Measurements from ENCODE around the gene PDGFRA.
A peak's percentile ranks its signal among the peaks of the same experiment; 100 is the strongest.

The PDGFRA gene

DNA sequence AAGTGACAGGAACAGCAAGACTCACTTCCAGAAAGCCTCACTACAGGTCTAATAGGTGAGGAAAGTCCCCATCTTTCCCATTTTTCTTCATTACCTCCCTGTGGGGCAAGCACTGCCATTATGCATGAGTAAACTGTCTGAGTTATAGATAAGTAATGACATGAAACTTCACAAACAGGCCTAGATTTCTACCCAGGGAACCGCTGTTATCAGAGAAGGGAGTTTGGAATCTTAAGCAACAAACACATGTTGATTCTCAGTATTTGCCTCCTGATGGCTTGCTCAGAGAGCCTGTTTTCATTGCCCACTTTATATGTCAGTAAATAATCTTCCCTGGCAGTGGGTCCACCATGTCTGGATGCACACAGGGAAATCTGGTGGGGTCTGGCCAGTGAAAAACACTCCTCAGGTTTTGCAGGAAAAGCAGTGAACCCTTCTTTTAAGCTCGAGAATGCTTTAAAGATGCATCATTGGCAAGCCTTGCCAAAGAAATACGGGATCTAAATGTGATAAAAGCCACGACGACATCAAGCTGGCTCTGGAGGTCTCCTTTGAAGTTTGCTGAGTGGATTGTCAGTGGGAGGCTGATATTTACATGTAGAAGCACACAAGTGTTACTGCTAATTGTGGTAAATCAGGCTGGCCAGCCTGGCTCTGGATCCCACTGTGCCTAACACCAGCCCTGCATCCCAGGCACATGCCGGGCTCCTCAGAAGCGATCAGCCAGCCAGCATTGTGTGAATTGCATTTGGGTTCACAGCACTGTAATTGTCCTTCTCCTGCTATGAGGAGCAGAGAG, 25.2 kb downstream of the PDGFRA start:
- TF ChIP-seq, protein P1, sequence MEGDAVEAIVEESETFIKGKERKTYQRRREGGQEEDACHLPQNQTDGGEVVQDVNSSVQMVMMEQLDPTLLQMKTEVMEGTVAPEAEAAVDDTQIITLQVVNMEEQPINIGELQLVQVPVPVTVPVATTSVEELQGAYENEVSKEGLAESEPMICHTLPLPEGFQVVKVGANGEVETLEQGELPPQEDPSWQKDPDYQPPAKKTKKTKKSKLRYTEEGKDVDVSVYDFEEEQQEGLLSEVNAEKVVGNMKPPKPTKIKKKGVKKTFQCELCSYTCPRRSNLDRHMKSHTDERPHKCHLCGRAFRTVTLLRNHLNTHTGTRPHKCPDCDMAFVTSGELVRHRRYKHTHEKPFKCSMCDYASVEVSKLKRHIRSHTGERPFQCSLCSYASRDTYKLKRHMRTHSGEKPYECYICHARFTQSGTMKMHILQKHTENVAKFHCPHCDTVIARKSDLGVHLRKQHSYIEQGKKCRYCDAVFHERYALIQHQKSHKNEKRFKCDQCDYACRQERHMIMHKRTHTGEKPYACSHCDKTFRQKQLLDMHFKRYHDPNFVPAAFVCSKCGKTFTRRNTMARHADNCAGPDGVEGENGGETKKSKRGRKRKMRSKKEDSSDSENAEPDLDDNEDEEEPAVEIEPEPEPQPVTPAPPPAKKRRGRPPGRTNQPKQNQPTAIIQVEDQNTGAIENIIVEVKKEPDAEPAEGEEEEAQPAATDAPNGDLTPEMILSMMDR (IDR thresholded peaks at IDR 0.05; ENCODE audit: low read depth, low read length): no peak
- no peak for DNase-seq (ENCODE audit: extremely low read depth, low read depth)

DNA sequence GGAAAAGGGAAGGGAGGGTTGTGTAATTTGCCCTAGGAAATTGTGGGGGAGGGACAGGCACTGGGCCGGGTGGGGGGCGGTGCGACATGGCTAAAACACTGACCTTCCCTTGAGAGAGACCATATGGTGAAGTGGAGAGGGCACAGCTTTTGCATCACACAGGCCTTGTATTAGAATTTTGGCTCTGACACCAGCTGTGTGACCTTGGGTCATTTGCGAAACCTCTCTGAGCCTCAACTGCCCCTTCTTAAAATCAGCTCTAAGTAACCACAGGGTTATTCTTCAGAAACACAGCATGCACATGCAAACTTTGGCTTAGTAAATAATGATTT, 25.8 kb downstream of the PDGFRA start:
- DNase-seq (ENCODE audit: extremely low read depth, low read depth): no peak
- TF ChIP-seq, protein P1 (IDR thresholded peaks at IDR 0.05; ENCODE audit: low read depth, low read length): no peak

DNA sequence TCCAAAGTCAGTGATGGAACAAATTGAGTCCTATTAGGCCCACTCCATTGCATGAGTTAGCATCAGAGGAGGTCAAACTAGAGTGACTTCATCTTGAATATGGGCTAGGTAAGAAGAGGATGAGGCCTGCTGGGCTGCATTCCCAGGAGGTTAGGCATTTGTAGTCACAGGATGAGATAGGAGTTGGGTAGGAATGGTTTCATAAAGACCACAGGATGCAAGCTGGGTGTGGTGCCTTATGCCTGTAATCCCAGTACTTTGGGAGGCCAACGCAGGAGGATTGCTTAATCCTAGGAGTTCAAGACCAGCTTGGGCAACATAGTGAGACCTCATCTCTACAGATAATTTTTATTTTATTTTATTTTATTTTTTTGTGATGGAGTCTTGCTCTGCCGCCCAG, 26.8 kb downstream of the PDGFRA start:
- no peak for DNase-seq (ENCODE audit: extremely low read depth, low read depth)
- TF ChIP-seq, protein P1 (IDR thresholded peaks at IDR 0.05; ENCODE audit: low read depth, low read length): no peak

DNA sequence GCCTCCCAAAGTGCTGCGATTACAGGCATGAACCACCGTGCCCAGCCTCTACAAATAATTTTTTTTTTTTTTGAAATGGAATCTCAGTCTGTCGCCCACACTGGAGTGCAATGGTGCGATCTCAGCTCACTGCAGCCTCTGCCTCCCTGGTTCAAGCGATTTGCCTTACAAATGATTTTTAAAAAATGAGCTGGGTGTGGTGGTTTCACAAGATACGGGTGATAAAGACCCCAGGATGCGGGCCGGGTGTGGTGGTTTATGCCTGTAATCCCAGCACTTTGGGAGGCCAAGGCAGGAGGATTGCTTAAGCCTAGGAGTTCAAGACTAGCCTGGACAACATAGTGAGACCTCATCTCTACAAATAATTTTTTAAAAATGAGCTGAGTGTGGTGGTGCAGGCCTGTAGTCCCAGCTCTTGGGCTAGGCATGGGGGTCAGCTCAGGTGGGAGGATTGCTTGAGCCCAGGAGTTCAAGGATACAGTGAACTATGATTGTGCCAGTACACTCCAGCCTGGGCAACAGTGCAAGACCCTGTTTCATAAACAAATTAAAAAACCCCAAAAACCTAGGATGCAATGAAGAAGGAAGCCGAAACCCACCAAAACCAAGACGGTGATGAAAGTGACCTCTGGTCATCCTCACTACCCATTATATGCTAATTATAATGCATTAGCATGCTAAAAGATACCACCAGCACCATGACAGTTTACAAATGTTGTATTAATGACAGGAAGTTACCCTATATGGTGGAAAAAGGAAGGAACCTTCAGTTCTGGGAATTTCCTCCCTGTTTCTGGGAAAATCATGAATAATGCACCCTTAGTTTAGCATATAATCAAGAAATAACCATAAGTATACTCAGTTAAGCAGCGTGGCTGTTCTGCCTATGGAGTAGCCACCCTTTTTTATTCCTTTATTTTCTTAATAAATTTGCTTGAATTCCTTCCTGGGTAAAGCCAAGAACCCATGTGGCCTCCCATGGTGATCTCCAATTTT, 27.7 kb downstream of the PDGFRA start:
- DNase-seq (ENCODE audit: extremely low read depth, low read depth): no peak
- TF ChIP-seq, protein P1 (IDR thresholded peaks at IDR 0.05; ENCODE audit: low read depth, low read length): no peak

DNA sequence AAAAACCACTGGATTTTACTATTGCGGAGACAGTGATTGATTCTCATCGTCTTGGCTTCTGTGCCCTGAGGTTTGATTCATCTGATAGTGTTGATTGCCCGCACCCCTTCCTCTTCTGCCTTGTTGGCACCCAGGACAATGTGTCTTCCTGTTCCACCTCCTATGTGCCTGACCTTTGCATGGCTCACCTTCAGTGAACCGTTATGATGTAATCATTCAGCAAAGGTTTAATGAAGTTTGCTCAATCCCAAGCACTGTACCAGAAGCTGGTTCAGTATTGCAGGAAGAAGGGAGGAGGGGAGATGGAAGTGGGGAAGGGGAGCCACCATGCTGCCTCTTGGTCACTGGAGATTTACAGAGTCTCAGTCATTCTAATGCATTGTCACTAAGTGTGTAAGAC, 36.3 kb downstream of the PDGFRA start:
- TF ChIP-seq, protein P1 (IDR thresholded peaks at IDR 0.05; ENCODE audit: low read depth, low read length): no peak
- DNase-seq (ENCODE audit: extremely low read depth, low read depth): no peak

DNA sequence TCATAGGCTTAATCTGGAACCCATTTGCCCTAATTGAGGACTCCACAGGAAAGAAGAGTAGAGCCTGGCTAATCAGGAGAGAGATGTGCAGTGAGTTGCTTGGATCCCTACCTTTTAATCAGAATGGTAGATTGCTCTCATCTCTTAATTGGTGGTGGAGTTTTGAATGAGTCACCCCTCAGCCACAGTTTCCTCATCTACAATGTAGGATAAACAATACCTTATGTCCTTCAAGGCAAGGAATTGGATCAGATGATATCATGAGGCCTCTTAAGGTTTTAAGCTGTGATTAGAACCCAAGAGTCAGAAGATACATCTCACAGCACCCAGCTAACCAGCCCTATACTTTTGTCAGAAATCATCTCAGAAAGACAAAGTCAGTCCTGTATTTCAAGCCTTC, 39.1 kb downstream of the PDGFRA start:
- TF ChIP-seq, protein P1 (IDR thresholded peaks at IDR 0.05; ENCODE audit: low read depth, low read length): no peak
- DNase-seq (ENCODE audit: extremely low read depth, low read depth): peak; percentile 15

DNA sequence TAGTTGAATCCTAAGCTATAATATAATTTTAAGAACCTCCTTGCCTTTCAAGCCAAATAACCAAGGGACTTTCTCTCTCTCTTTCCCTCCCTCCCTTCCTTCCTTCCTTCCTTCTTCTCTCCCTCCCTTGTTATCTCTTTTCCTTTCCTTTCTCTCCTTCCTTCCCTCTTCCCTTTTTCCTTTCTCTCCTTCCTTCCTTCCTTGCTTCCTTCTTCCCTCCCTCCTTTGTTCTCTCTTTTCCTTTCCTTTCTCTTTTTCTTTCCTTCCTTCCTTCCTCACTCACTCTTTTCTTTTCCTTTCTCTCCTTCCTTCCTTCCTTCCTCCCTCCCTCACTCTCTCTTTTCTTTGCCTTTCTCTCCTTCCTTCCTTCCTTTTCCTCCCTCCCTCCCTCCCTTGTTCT, 42.4 kb downstream of the PDGFRA start:
- TF ChIP-seq, protein P1 (IDR thresholded peaks at IDR 0.05; ENCODE audit: low read depth, low read length): no peak

More for the DNA sequence above, 42.4 kb downstream of the PDGFRA start:
- no peak for DNase-seq (ENCODE audit: extremely low read depth, low read depth)

Data from AG09319 (cell line).